Mesenchymal stem cell (in vitro differentiated cells and primary cell): ENCODE results near the gene SNX33.
A peak's percentile ranks its signal among the peaks of the same experiment; 100 is the strongest.

Source experiments
- DNase-seq: peaks from one replicate; pipeline ENCODE4 v3.0.0-alpha.2; 2013
- H2AFZ ChIP-seq: one replicate; pipeline ENCODE4 v1.6.1; 2013; ENCODE audit warnings: low read depth, mild to moderate bottlenecking, control low read depth, inconsistent platforms, low read length, moderate library complexity
- H2AK5ac ChIP-seq: 2 replicates; pipeline ENCODE4 v1.6.1; 2013; ENCODE audit warnings: low read length, moderate library complexity, mild to moderate bottlenecking, inconsistent platforms; ENCODE audit not compliant: severe bottlenecking
- H2BK120ac ChIP-seq: one replicate; pipeline ENCODE4 v1.6.1; 2013; ENCODE audit warnings: low read depth, mild to moderate bottlenecking, inconsistent platforms, low read length, moderate library complexity
- H2BK12ac ChIP-seq, 2 experiments: one replicate each; pipeline ENCODE4 v1.6.1; 2013; ENCODE audit warnings: inconsistent platforms in 2 of 2, low read length in 2 of 2, mild to moderate bottlenecking in 2 of 2, moderate library complexity in 2 of 2, control low read depth in 1 of 2
- H2BK15ac ChIP-seq: one replicate; pipeline ENCODE4 v1.6.1; 2013; ENCODE audit warnings: mild to moderate bottlenecking, low read depth, inconsistent platforms; ENCODE audit not compliant: poor library complexity, severe bottlenecking
- H2BK5ac ChIP-seq: 2 replicates; pipeline ENCODE4 v1.6.1; 2013; ENCODE audit warnings: low read depth, mild to moderate bottlenecking, low read length, control low read depth, inconsistent platforms; ENCODE audit not compliant: poor library complexity, severe bottlenecking
- H3K14ac ChIP-seq, 2 experiments: one replicate each; pipeline ENCODE4 v1.6.1; 2013; ENCODE audit warnings: inconsistent platforms in 2 of 2, low read length in 2 of 2, control low read depth in 1 of 2, mild to moderate bottlenecking in 1 of 2, moderate library complexity in 1 of 2
- H3K18ac ChIP-seq, 2 experiments: one replicate each; pipeline ENCODE4 v1.6.1; 2013; ENCODE audit warnings: inconsistent platforms in 2 of 2, low read length in 2 of 2, control low read depth in 1 of 2, low read depth in 1 of 2, mild to moderate bottlenecking in 1 of 2
- H3K23ac ChIP-seq, 2 experiments: one replicate each; pipeline ENCODE4 v1.6.1; 2013; ENCODE audit warnings: inconsistent platforms in 2 of 2, low read length in 2 of 2, mild to moderate bottlenecking in 2 of 2, moderate library complexity in 2 of 2, control low read depth in 1 of 2
- H3K27ac ChIP-seq: 2 replicates; pipeline ENCODE4 v1.5.1; 2013; ENCODE audit warnings: mild to moderate bottlenecking, moderate library complexity, low read length, control low read depth, inconsistent platforms; ENCODE audit not compliant: poor library complexity, severe bottlenecking
- H3K27me3 ChIP-seq, 2 experiments: 2 replicates each; pipeline versions ENCODE4 v1.6.1 to v1.7.0; 2013; ENCODE audit warnings: low read length in 2 of 2, mild to moderate bottlenecking in 2 of 2, moderate library complexity in 2 of 2, control low read depth in 1 of 2, inconsistent platforms in 1 of 2; ENCODE audit not compliant: control insufficient read depth in 1 of 2, insufficient read depth in 1 of 2
- H3K36me3 ChIP-seq, 2 experiments: 2 replicates each; pipeline versions ENCODE4 v1.6.1 to v1.7.0; 2013; ENCODE audit warnings: low read length in 2 of 2, control low read depth in 1 of 2, inconsistent platforms in 1 of 2, low read depth in 1 of 2, mild to moderate bottlenecking in 1 of 2; ENCODE audit not compliant: insufficient read depth in 2 of 2, control insufficient read depth in 1 of 2
- H3K4ac ChIP-seq, 2 experiments: one replicate each; pipeline ENCODE4 v1.6.1; 2013; ENCODE audit warnings: inconsistent platforms in 2 of 2, low read length in 2 of 2, mild to moderate bottlenecking in 2 of 2, moderate library complexity in 2 of 2, control low read depth in 1 of 2, low read depth in 1 of 2
- H3K4me1 ChIP-seq: 2 replicates; pipeline ENCODE4 v1.6.1; 2013; ENCODE audit warnings: low read depth, low read length, control low read depth; ENCODE audit not compliant: control insufficient read depth, insufficient read depth
- H3K4me2 ChIP-seq: 2 replicates; pipeline ENCODE4 v1.6.1; 2013; ENCODE audit warnings: low read length, mild to moderate bottlenecking, inconsistent platforms; ENCODE audit not compliant: poor library complexity, severe bottlenecking
- H3K4me3 ChIP-seq, 2 experiments: 2 replicates each; pipeline versions ENCODE4 v1.5.1 to v1.7.0; 2013; ENCODE audit warnings: low read length in 2 of 2, mild to moderate bottlenecking in 2 of 2, control low read depth in 1 of 2, low read depth in 1 of 2; ENCODE audit not compliant: insufficient read depth in 1 of 2
- H3K79me1 ChIP-seq: replicated peaks from 2 replicates; pipeline ENCODE4 v1.6.1; 2013; ENCODE audit warnings: mild to moderate bottlenecking, control low read depth, low read length, inconsistent platforms; ENCODE audit not compliant: poor library complexity, severe bottlenecking
- H3K9ac ChIP-seq: 2 replicates; pipeline ENCODE4 v1.7.0; 2013; ENCODE audit warnings: mild to moderate bottlenecking, low read length, moderate library complexity
- H3K9me3 ChIP-seq: 2 replicates; pipeline ENCODE4 v1.7.0; 2013; ENCODE audit warnings: mild to moderate bottlenecking, low read length; ENCODE audit not compliant: control insufficient read depth
- H4K8ac ChIP-seq: one replicate; pipeline ENCODE4 v1.6.1; 2013; ENCODE audit warnings: inconsistent platforms, mild to moderate bottlenecking, low read length, moderate library complexity
- H4K91ac ChIP-seq: one replicate; pipeline ENCODE4 v1.6.1; 2013; ENCODE audit warnings: mild to moderate bottlenecking, low read length, inconsistent platforms
- WGBS: methylation state at CpG from one replicate; pipeline ENCODE4 v1.1.7; 2013; ENCODE audit warnings: mixed read lengths; 5-methylcytosine and 5-hydroxymethylcytosine counted together

Gene SNX33

GRCh38 chr15:75672646-75673425, 25.1 kb downstream of the SNX33 start:
- H2AFZ ChIP-seq: no peak overlapping the region
- H3K23ac ChIP-seq: peak overlapping the region in 1 of 2 experiments; percentile 96
- H3K27ac ChIP-seq: peak overlapping the region; percentile 96
- H3K4me1 ChIP-seq: peaks cover 50% of the 10 kb centered on the region
- peak overlapping the region; percentile 27 for H2AK5ac ChIP-seq
- peak overlapping the region; percentile 75 for H3K9ac ChIP-seq
- H2BK5ac ChIP-seq: peak overlapping the region; percentile 95
- peak overlapping the region in 1 of 2 experiments; percentile 80 for H3K14ac ChIP-seq
- H3K27me3 ChIP-seq: no peaks in the 10 kb centered on the region
- peak overlapping the region; percentile 78 for H2BK15ac ChIP-seq
- H3K36me3 ChIP-seq: peaks cover 10 to 27% of the 10 kb centered on the region in 2 experiments
- peak overlapping the region; percentile 94 for H2BK120ac ChIP-seq
- peaks cover 18% of the 10 kb centered on the region for H3K79me1 ChIP-seq
- peak overlapping the region; percentile 89 to 96 for H3K18ac ChIP-seq
- no peaks in the 10 kb centered on the region for H3K9me3 ChIP-seq
- peak overlapping the region; percentile 94 for H4K91ac ChIP-seq
- peak overlapping the region in 1 of 2 experiments; percentile 55 for H3K4me3 ChIP-seq
- peak overlapping the region; percentile 8 for H3K4me2 ChIP-seq
- WGBS: 21% methylated on average over 13 of the region's 14 CpGs
- peak overlapping the region; percentile 84 to 100 for H2BK12ac ChIP-seq
- DNase-seq: peak; percentile 97
- H3K4ac ChIP-seq: peak overlapping the region; percentile 76 to 98
- H4K8ac ChIP-seq: peak overlapping the region; percentile 80

DNA sequence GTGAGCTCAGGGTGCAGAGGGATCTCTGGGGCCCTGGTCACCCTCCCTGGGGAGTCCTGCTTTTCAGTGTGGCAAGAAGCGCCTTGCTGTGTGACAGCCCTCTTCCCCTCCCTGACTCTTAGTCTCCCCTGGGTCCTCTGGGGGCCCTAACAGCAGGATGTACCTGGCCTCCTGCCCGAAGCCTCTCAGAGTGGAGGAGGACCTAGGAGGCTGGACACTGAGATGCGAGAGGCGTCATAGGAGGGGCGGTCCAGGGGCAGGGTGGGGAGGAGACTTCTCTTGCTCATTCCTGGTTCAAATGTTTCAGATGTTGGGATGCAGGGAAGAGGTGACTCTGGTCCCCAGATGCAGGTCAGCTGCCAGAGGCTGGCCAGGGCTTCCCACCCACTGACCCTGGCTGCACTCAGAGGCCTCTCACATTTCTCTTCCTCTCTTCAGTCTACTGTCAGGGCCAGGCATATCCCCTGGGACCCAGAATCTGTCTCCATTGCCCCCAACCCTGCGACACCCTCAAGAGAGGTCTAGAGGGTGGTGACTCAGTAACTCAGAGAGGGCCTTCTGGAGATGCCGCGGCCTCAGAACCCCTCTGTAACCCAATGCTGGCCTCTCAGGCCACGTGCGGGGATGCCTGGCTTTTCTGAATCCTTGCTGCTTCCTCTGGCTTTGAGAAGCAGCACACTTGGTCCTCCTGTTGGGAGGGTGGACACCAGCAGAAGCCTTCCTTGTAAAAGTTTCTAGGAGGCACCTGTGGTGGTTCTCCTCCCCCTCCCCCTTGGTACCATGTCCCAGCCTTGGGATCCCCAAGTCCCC, 25.9 kb downstream of the SNX33 start:
- Histone ChIP-seq H3K9me3 (no peaks in the 10 kb centered on the region), H3K27ac (peak overlapping the region; percentile 96), H3K36me3 (peaks cover 10 to 29% of the 10 kb centered on the region in 2 experiments), H2AFZ (no peak overlapping the region), H2BK5ac (peak overlapping the region; percentile 95), H3K9ac (peak overlapping the region; percentile 75), H3K18ac (peak overlapping the region; percentile 89), H3K4me2 (no peak overlapping the region), H3K4me3 (peak overlapping the region in 1 of 2 experiments; percentile 55), H3K4me1 (peaks cover 48% of the 10 kb centered on the region), H3K14ac (peak overlapping the region in 1 of 2 experiments; percentile 80), H4K8ac (peak overlapping the region; percentile 80), H3K27me3 (no peaks in the 10 kb centered on the region), H2BK12ac (peak overlapping the region; percentile 84 to 92), H2AK5ac (peak overlapping the region; percentile 27), H2BK120ac (peak overlapping the region; percentile 94), H2BK15ac (peak overlapping the region; percentile 55), H3K23ac (peak overlapping the region in 1 of 2 experiments; percentile 46), H3K79me1 (peaks cover 18% of the 10 kb centered on the region), H3K4ac (peak overlapping the region; percentile 76 to 98), H4K91ac (peak overlapping the region; percentile 94)
- DNase-seq: peak; percentile 91
- 38% methylated on average over 9 of the region's 10 CpGs for WGBS

- no peak for DNase-seq
- no peak overlapping the region for H2BK5ac ChIP-seq
- H4K8ac ChIP-seq: no peak overlapping the region
- no peaks in the 10 kb centered on the region for H3K27me3 ChIP-seq
- H3K79me1 ChIP-seq: peaks cover 12% of the 10 kb centered on the region
- no peaks in the 10 kb centered on the region for H3K9me3 ChIP-seq
- H3K36me3 ChIP-seq: peaks cover 10 to 32% of the 10 kb centered on the region in 2 experiments
- no peak overlapping the region for H3K4me2 ChIP-seq
- H3K27ac ChIP-seq: no peak overlapping the region
- H3K9ac ChIP-seq: no peak overlapping the region
- H3K4me3 ChIP-seq: no peak overlapping the region
- H3K4me1 ChIP-seq: peaks cover 41% of the 10 kb centered on the region
- H3K18ac ChIP-seq: peak overlapping the region; percentile 16 to 85
- H2AFZ ChIP-seq: no peak overlapping the region
- H3K23ac ChIP-seq: no peak overlapping the region
- H2AK5ac ChIP-seq: peak overlapping the region; percentile 66
- peak overlapping the region; percentile 34 to 78 for H2BK12ac ChIP-seq
- H2BK120ac ChIP-seq: no peak overlapping the region
- no peak overlapping the region for H3K4ac ChIP-seq
- H3K14ac ChIP-seq: peak overlapping the region in 1 of 2 experiments; percentile 76
- H4K91ac ChIP-seq: peak overlapping the region; percentile 35
- 85% methylated on average over 8 of the region's 8 CpGs for WGBS
- peak overlapping the region; percentile 63 for H2BK15ac ChIP-seq
Measured at GRCh38 chr15:75674366-75674765, 26.7 kb downstream of the SNX33 start.
